ENCODE results near the gene ZFP62.

- TF ChIP-seq CTCF (IDR thresholded peaks at IDR 0.05; ENCODE audit: low read length) (no peak), EZH2 (IDR thresholded peaks at IDR 0.05; ENCODE audit: borderline replicate concordance, low read length) (no peak)
Observed at GRCh38 chr5:180831139-180832093, 29.7 kb downstream of the ZFP62 start.

All from OCI-LY1 (cell line).